ENCODE data around the gene CCDC70. TPM values are rescaled to one million over a fixed set of nuclear protein-coding genes. Genes with fewer than 3 reads are reported as not detected.

The CCDC70 gene
- total and polyA plus RNA-seq, 4 donors, result 0.36 TPM; not detected in 3

GRCh38 chr13:51832471-51833152, 29.2 kb upstream of the CCDC70 start:
- H3K9ac ChIP-seq (ENCODE audit: low read depth in 1 of 2, low read length in 2 of 2), result no peak overlapping the region
- H3K27me3 ChIP-seq (ENCODE audit: control insufficient read depth in 4 of 4, insufficient read depth in 4 of 4, low read length in 3 of 4), result no peaks in the 10 kb centered on the region
- TF ChIP-seq, protein P1, sequence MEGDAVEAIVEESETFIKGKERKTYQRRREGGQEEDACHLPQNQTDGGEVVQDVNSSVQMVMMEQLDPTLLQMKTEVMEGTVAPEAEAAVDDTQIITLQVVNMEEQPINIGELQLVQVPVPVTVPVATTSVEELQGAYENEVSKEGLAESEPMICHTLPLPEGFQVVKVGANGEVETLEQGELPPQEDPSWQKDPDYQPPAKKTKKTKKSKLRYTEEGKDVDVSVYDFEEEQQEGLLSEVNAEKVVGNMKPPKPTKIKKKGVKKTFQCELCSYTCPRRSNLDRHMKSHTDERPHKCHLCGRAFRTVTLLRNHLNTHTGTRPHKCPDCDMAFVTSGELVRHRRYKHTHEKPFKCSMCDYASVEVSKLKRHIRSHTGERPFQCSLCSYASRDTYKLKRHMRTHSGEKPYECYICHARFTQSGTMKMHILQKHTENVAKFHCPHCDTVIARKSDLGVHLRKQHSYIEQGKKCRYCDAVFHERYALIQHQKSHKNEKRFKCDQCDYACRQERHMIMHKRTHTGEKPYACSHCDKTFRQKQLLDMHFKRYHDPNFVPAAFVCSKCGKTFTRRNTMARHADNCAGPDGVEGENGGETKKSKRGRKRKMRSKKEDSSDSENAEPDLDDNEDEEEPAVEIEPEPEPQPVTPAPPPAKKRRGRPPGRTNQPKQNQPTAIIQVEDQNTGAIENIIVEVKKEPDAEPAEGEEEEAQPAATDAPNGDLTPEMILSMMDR (IDR thresholded peaks at IDR 0.05; ENCODE audit: low read depth, low read length, missing input control), result peak; percentile 26
- TF ChIP-seq SP1 (IDR thresholded peaks at IDR 0.05), result no peak
- no peak for TF ChIP-seq FOXA2 (IDR thresholded peaks at IDR 0.05)
- TF ChIP-seq FOXA1 (IDR thresholded peaks at IDR 0.05), result no peak
- TF ChIP-seq TAF1 (conservative IDR thresholded peaks at IDR 0.05), result no peak
- TF ChIP-seq YY1 (IDR thresholded peaks at IDR 0.05), result no peak
- TF ChIP-seq HNF4A (conservative IDR thresholded peaks at IDR 0.05), result no peak
- peak; percentile 67 to 76 for TF ChIP-seq RAD21 (IDR thresholded peaks at IDR 0.05)
- H3K27ac ChIP-seq (ENCODE audit: low read depth in 1 of 2, low read length in 2 of 2), result no peak overlapping the region
- H3K4me3 ChIP-seq (ENCODE audit: low read depth in 1 of 3, low read length in 3 of 3), result no peak overlapping the region
- no peaks in the 10 kb centered on the region for H3K9me3 ChIP-seq (ENCODE audit: control insufficient read depth in 4 of 4, low read length in 3 of 4)
- H3K4me1 ChIP-seq (ENCODE audit: control insufficient read depth in 4 of 4, insufficient read depth in 4 of 4, low read length in 3 of 4), result no peaks in the 10 kb centered on the region
- 82% methylated on average over 6 of the region's 6 CpGs for WGBS
- H3K36me3 ChIP-seq (ENCODE audit: control insufficient read depth in 4 of 4, insufficient read depth in 3 of 4, low read depth in 1 of 4, low read length in 3 of 4), result no peaks in the 10 kb centered on the region
- no peak for DNase-seq (ENCODE audit: low spot score)

- Histone ChIP-seq H3K9ac (ENCODE audit: low read depth in 1 of 2, low read length in 2 of 2) (no peak overlapping the region), H3K36me3 (ENCODE audit: control insufficient read depth in 4 of 4, insufficient read depth in 3 of 4, low read depth in 1 of 4, low read length in 3 of 4) (no peaks in the 10 kb centered on the region), H3K9me3 (ENCODE audit: control insufficient read depth in 4 of 4, low read length in 3 of 4) (no peaks in the 10 kb centered on the region), H3K27me3 (ENCODE audit: control insufficient read depth in 4 of 4, insufficient read depth in 4 of 4, low read length in 3 of 4) (no peaks in the 10 kb centered on the region), H3K4me3 (ENCODE audit: low read depth in 1 of 3, low read length in 3 of 3) (no peak overlapping the region), H3K27ac (ENCODE audit: low read depth in 1 of 2, low read length in 2 of 2) (no peak overlapping the region), H3K4me1 (ENCODE audit: control insufficient read depth in 4 of 4, insufficient read depth in 4 of 4, low read length in 3 of 4) (no peaks in the 10 kb centered on the region)
- 82% methylated on average over 10 of the region's 10 CpGs for WGBS
- no peak for DNase-seq (ENCODE audit: low spot score)
- TF ChIP-seq, protein P2, sequence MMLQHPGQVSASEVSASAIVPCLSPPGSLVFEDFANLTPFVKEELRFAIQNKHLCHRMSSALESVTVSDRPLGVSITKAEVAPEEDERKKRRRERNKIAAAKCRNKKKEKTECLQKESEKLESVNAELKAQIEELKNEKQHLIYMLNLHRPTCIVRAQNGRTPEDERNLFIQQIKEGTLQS (IDR thresholded peaks at IDR 0.05), result no peak
- TF ChIP-seq RAD21 (IDR thresholded peaks at IDR 0.05) (no peak), REST (IDR thresholded peaks at IDR 0.05) (no peak), HNF4G (IDR thresholded peaks at IDR 0.05) (no peak), FOXA2 (IDR thresholded peaks at IDR 0.05) (no peak), TAF1 (conservative IDR thresholded peaks at IDR 0.05) (no peak), JUND (IDR thresholded peaks at IDR 0.05) (no peak), YY1 (IDR thresholded peaks at IDR 0.05) (no peak), EGR1 (IDR thresholded peaks at IDR 0.05; ENCODE audit: low read depth in 2 of 2) (no peak), NR2F2 (IDR thresholded peaks at IDR 0.05) (no peak), RXRA (IDR thresholded peaks at IDR 0.05) (no peak), GABPA (IDR thresholded peaks at IDR 0.05 in 1 of 2, conservative IDR thresholded peaks at IDR 0.05 in 1 of 2) (no peak), FOXA1 (IDR thresholded peaks at IDR 0.05) (no peak), SP1 (IDR thresholded peaks at IDR 0.05) (no peak), HNF4A (conservative IDR thresholded peaks at IDR 0.05) (no peak)
- TF ChIP-seq, protein P1 (IDR thresholded peaks at IDR 0.05; ENCODE audit: low read depth, low read length, missing input control), result no peak
- TF ChIP-seq, protein P3, sequence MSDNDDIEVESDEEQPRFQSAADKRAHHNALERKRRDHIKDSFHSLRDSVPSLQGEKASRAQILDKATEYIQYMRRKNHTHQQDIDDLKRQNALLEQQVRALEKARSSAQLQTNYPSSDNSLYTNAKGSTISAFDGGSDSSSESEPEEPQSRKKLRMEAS (IDR thresholded peaks at IDR 0.05), result no peak
- TF ChIP-seq, protein P4, sequence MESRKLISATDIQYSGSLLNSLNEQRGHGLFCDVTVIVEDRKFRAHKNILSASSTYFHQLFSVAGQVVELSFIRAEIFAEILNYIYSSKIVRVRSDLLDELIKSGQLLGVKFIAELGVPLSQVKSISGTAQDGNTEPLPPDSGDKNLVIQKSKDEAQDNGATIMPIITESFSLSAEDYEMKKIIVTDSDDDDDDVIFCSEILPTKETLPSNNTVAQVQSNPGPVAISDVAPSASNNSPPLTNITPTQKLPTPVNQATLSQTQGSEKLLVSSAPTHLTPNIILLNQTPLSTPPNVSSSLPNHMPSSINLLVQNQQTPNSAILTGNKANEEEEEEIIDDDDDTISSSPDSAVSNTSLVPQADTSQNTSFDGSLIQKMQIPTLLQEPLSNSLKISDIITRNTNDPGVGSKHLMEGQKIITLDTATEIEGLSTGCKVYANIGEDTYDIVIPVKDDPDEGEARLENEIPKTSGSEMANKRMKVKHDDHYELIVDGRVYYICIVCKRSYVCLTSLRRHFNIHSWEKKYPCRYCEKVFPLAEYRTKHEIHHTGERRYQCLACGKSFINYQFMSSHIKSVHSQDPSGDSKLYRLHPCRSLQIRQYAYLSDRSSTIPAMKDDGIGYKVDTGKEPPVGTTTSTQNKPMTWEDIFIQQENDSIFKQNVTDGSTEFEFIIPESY (IDR thresholded peaks at IDR 0.05), result no peak
Observed at GRCh38 chr13:51833980-51834379, 27.8 kb upstream of the CCDC70 start.

All from liver (tissue), 9 donors.